Inflammatory macrophage (primary cell): ENCODE measurements around the gene BRD2.

Experiments
- DNase-seq, 2 donors: peaks; one replicate each; pipeline ENCODE4 v3.0.0-alpha.2; 2020 to 2022

Gene BRD2

DNA sequence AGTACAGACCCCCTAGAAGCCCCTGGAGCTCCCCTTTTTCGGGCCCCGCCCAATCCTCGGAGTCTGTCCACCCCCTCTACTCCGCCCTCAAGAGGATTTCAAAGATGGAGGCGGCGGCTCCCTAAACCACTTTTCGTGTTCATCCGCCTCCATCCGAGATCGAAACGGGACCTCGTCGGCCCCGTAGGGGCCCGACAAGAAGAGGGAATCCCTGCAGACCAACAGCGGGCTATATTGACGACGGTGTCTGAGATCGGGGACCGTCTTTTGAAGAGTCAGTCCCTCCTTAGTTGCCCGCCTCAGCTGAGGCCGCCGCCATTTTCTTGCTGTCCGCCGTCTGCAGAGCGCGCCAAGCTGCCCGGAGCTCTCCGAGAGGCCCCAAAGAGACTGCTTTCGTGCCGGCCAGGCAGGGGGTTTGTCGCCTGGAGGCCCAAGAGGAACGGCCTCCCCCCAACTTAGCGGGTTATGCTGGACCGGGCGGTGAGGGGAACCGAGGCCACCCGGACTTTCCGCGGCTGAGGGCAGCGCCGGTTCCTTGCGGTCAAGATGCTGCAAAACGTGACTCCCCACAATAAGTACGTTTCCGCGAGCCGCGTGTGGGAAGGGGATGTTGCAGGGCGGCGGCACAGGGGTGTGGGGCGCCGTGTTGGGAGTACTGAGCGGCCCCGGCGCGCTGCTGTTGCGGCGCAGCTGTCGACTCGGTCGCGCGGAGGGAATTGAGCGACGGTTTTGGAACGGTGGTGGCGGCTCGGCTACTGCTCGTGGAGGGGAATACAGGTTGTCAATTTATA, 4.2 kb downstream of the BRD2 start:
- peak; percentile 35 to 55 for DNase-seq

DNA sequence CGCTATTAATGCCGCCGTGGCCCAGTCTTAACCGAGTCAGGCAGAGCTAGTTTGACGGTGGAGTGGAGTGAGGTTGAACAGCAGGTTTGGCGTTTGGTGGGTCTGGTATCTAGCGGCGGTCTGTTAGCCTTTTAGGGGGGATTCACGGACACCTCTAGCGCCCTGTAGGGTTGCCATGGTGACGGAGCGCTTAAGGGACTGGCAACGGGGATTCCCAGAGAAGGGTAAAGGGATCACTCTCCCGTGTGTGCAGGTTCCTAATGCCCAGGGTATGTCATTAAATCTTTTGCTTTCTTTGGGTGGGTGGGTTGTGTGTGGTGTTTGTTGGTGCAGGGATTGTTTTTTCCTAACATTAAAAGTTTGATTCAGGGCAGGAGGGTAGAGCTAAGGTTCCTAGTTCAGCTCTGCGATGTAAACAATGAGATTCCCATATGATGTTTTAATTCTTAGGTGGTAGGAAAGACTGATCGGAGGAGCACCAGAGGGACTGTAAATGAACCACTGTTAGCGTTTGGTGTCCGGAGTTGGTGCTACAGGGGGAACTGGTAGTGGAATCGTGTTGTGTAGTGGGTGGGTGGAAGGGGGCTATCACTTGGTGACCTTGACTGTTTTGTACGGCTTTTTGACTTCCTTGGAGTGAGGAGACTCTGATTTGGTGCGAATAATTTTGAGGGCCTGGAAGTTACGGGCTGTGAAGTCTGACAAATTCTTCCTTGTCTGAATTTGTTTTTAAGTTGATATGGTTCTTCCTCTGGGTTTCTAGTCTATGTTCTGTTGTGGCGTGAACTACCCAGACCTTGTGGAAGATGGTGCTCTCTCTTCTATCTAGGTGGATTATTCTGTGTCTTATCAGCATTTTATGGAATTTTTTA, 5.0 kb downstream of the BRD2 start:
- DNase-seq: peak; percentile 21 to 42

- DNase-seq: peak; percentile 42 to 49
Measured at GRCh38 chr6:32974016-32974333, 5.6 kb downstream of the BRD2 start.

DNA sequence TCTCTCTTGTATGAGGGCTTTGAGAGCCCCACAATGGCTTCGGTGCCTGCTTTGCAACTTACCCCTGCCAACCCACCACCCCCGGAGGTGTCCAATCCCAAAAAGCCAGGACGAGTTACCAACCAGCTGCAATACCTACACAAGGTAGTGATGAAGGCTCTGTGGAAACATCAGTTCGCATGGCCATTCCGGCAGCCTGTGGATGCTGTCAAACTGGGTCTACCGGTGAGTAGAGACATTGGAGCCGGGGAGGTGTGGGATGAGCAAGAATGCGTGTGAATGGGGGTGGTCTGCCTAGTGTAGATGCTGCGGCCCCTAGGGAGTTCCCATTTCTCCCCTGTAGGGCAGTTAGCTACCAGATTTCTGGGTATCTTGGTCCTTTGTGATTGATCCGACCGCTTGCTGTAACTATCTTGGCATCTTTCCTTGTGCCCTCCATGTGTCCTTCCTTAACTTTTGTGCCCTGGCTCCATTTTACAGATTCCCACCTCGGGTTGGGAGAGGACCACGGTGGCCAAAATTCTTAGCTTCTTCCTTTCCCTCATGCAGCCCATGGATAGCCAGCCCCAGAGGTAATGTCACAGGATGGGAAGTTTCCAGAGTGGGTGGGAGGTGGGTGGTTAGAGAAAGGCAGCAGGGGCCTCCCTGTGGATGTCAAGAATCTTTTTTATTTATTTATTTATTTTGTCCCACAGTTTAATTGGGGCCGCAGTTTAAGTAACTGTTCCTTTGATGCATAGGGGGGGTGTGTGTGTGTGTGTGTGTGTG, 6.3 kb downstream of the BRD2 start:
- DNase-seq: peak; percentile 2 to 24

GRCh38 chr6:32975886-32976285, 7.5 kb downstream of the BRD2 start:
- no peak for DNase-seq

DNA sequence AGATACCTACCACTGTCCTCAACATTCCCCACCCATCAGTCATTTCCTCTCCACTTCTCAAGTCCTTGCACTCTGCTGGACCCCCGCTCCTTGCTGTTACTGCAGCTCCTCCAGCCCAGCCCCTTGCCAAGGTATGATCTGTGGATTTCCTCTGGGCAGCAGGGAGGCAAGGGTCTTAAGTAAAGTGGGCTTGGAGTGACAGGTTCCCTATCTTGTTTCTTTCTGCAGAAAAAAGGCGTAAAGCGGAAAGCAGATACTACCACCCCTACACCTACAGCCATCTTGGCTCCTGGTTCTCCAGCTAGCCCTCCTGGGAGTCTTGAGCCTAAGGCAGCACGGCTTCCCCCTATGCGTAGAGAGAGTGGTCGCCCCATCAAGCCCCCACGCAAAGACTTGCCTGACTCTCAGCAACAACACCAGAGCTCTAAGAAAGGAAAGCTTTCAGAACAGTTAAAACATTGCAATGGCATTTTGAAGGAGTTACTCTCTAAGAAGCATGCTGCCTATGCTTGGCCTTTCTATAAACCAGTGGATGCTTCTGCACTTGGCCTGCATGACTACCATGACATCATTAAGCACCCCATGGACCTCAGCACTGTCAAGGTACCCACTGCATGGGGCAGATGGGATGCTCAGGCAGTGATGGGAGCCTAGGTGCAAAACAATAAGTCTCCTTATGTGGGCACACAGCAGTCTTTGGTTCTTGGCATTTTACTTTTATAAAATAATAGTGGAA, 8.1 kb downstream of the BRD2 start:
- peak in 1 of 2 donors; percentile 1 for DNase-seq

GRCh38 chr6:32977272-32977952, 9.0 kb downstream of the BRD2 start:
- DNase-seq: no peak

DNA sequence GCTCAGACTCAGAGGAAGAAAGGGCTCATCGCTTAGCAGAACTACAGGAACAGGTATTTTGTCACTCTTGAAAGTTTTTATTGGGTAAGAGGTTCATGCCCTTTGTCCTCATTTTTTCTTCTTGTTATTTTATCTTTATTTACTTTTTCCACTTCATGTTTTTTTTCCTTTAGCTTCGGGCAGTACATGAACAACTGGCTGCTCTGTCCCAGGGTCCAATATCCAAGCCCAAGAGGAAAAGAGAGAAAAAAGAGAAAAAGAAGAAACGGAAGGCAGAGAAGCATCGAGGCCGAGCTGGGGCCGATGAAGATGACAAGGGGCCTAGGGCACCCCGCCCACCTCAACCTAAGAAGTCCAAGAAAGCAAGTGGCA, 9.5 kb downstream of the BRD2 start:
- DNase-seq: no peak

GRCh38 chr6:32979720-32980487, 11.5 kb downstream of the BRD2 start:
- no peak for DNase-seq

GRCh38 chr6:32980488-32981038, 12.2 kb downstream of the BRD2 start:
- no peak for DNase-seq

GRCh38 chr6:32982084-32982701, 13.8 kb downstream of the BRD2 start:
- no peak for DNase-seq

DNA sequence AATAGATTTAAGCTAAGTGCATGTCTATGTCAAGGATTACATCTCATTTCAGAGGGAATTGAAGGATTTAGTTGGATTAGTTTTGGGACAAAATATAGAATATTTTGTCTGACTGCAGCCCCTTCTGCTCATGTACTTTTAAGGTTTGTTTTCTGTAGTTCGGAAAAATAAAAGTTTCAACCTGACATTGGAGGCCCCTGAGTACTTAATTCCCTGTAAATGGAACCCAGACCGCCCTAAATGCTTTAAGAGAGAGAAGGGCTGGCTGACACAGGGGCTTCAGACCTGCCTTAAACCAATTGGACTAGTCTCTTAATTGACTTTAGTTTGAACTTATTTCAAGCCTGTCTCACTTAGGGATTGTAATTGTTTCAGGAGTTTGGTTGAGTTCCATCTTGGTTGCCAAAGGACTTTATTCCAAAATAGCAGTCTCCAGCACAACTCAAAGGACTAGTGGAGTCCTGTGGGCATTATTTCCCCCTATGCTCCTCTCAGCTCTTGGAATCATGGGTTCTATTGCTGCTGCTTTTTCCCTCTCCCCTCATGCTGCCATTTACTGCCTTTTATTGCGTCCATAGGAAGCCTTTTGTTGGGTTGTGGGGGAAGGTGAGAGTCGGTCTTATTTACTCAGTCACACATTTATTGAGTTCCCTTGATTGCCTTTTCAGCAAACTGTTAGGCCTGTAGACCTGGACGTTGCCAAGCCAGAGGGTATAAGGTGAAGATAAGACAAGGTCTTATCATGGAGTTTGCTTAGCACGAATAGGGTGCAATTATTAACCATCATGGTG, 14.5 kb downstream of the BRD2 start:
- DNase-seq: no peak

DNA sequence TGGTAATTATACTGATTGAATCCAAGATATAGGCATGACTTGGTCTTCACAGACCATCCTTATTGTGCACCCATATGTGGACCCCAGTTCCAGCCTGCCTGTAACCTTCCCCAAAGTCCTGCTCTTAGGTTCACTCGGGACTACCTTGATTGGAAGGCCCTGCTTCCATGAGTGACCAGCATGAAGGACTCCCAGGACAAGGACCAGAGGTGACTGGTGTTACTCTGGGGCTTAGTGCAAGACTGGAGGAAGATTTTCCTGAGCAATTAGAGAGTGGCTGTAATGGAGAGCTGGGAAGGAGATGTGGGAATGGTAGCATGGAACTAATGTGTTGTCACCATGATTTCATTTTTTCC, 15.1 kb downstream of the BRD2 start:
- no peak for DNase-seq

GRCh38 chr6:32983964-32984621, 15.7 kb downstream of the BRD2 start:
- no peak for DNase-seq

GRCh38 chr6:32984622-32985389, 16.4 kb downstream of the BRD2 start:
- peak; percentile 66 to 84 for DNase-seq

DNA sequence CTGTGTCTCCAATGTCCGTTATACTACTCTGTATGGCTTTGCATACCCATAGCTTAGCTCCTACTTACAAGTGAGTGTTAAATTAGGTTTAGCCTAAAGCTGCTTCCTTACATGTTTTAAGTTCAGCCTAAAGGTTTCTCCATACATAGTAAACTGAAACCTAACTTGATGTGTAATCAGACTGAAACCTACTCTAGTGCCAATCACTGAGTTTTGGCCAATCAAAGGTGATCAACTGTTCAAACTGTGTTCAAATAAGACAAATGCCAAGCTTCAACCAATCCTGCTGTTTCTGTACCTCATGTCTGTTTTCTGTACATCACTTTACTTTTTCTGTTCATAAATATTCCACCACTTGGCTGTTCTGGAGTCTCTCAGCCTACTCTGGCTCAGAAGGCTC, 21.0 kb downstream of the BRD2 start:
- DNase-seq: no peak

GRCh38 chr6:32991972-32992371, 23.6 kb downstream of the BRD2 start:
- no peak for DNase-seq

GRCh38 chr6:32993363-32993973, 25.1 kb downstream of the BRD2 start:
- no peak for DNase-seq
